Sigmoid colon (tissue), 4 donors: ENCODE results near the gene RHEB.

ENCODE experiments used
- CTCF ChIP-seq, 4 experiments: fragments of 450-650 bp in 3 of 4; fragments of 200-600 bp in 1 of 4; IDR thresholded peaks; one replicate each; pipeline ENCODE4 v1.5.1; 2016 to 2019; ENCODE audit warnings: antibody characterized with exemption in 4 of 4, mild to moderate bottlenecking in 3 of 4, moderate library complexity in 2 of 4
- EP300 ChIP-seq, 4 donors: sonication (generic); formaldehyde crosslinking; IDR thresholded peaks; one replicate each; pipeline ENCODE4 v1.6.1; 2017; ENCODE audit warnings: antibody characterized with exemption in 4 of 4
- POLR2A ChIP-seq, 2 donors: fragments of 450-650 bp; IDR thresholded peaks; one replicate each; pipeline ENCODE4 v1.6.1; 2016; ENCODE audit warnings: antibody characterized with exemption in 2 of 2, mild to moderate bottlenecking in 2 of 2, moderate library complexity in 2 of 2
- POLR2AphosphoS5 ChIP-seq, 4 donors: sonication (generic); formaldehyde crosslinking; IDR thresholded peaks; one replicate each; pipeline ENCODE4 v1.6.1; 2017; ENCODE audit warnings: antibody characterized with exemption in 4 of 4

GRCh38 chr7:151435103-151435916 is 84.4 kb downstream of the RHEB start:
- TF ChIP-seq CTCF (IDR thresholded peaks at IDR 0.05) (no peak), POLR2A (IDR thresholded peaks at IDR 0.05) (no peak), POLR2AphosphoS5 (IDR thresholded peaks at IDR 0.05) (no peak), EP300 (IDR thresholded peaks at IDR 0.05) (no peak)
